ENCODE measurements around the gene IFFO2. TPM values are rescaled to one million over a fixed set of nuclear protein-coding genes. Genes with fewer than 3 reads are reported as not detected.

Gene IFFO2
- total RNA-seq, 1 donor from 2014 or later = 9.8 TPM

GRCh38 chr1:18881642-18882431 lies 74.6 kb downstream of the IFFO2 start:
- no peak for ATAC-seq

DNA sequence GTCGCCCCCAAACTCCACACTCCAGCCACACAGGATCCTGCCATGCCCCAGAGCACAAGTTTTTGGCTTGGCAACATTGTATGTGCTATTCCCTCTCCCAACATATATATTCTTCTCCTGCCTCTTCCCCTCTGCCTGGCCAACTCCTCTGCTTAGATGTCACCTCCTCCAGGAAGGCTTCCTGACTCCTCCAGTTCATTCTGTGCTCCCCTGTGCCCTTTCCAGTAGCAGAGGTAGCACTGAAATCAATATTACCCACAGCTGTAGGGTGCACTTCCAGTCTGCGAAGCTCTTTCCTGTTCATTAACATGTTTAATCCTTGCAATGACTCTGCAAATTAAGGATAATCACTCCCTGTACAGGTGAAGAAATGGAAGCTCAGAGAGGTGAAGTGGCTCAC lies 75.3 kb downstream of the IFFO2 start:
- Histone ChIP-seq H3K9me3 (no peaks in the 10 kb centered on the region), H3K27me3 (ENCODE audit: low read depth) (no peaks in the 10 kb centered on the region), H3K27ac (no peak overlapping the region), H3K4me1 (no peaks in the 10 kb centered on the region), H3K36me3 (peaks cover 10% of the 10 kb centered on the region), H3K4me3 (no peak overlapping the region)
- intact Hi-C loops (cut with DNase I) = no loop called here
- ATAC-seq = no peak
- no peak for DNase-seq
- TF ChIP-seq, protein P1, sequence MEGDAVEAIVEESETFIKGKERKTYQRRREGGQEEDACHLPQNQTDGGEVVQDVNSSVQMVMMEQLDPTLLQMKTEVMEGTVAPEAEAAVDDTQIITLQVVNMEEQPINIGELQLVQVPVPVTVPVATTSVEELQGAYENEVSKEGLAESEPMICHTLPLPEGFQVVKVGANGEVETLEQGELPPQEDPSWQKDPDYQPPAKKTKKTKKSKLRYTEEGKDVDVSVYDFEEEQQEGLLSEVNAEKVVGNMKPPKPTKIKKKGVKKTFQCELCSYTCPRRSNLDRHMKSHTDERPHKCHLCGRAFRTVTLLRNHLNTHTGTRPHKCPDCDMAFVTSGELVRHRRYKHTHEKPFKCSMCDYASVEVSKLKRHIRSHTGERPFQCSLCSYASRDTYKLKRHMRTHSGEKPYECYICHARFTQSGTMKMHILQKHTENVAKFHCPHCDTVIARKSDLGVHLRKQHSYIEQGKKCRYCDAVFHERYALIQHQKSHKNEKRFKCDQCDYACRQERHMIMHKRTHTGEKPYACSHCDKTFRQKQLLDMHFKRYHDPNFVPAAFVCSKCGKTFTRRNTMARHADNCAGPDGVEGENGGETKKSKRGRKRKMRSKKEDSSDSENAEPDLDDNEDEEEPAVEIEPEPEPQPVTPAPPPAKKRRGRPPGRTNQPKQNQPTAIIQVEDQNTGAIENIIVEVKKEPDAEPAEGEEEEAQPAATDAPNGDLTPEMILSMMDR (IDR thresholded peaks at IDR 0.05) = no peak

More at GRCh38 chr1:18881642-18882431, 74.6 kb downstream of the IFFO2 start:
- H3K36me3 ChIP-seq = peaks cover 10% of the 10 kb centered on the region
- intact Hi-C loops (cut with DNase I) = no loop called here
- H3K4me1 ChIP-seq = no peaks in the 10 kb centered on the region
- H3K27ac ChIP-seq = no peak overlapping the region
- TF ChIP-seq, protein P1 (IDR thresholded peaks at IDR 0.05) = no peak
- DNase-seq = no peak
- H3K27me3 ChIP-seq (ENCODE audit: low read depth) = no peaks in the 10 kb centered on the region
- no peak overlapping the region for H3K4me3 ChIP-seq
- no peaks in the 10 kb centered on the region for H3K9me3 ChIP-seq

- Histone ChIP-seq H3K27ac (no peak overlapping the region), H3K4me1 (no peaks in the 10 kb centered on the region), H3K9me3 (no peaks in the 10 kb centered on the region), H3K27me3 (ENCODE audit: low read depth) (no peaks in the 10 kb centered on the region), H3K36me3 (peaks cover 10% of the 10 kb centered on the region), H3K4me3 (no peak overlapping the region)
- intact Hi-C loops (cut with DNase I) = no loop called here
- DNase-seq = no peak
- ATAC-seq = no peak
- TF ChIP-seq, protein P1 (IDR thresholded peaks at IDR 0.05) = no peak
Measured at GRCh38 chr1:18880585-18880984, 75.9 kb downstream of the IFFO2 start.

DNA sequence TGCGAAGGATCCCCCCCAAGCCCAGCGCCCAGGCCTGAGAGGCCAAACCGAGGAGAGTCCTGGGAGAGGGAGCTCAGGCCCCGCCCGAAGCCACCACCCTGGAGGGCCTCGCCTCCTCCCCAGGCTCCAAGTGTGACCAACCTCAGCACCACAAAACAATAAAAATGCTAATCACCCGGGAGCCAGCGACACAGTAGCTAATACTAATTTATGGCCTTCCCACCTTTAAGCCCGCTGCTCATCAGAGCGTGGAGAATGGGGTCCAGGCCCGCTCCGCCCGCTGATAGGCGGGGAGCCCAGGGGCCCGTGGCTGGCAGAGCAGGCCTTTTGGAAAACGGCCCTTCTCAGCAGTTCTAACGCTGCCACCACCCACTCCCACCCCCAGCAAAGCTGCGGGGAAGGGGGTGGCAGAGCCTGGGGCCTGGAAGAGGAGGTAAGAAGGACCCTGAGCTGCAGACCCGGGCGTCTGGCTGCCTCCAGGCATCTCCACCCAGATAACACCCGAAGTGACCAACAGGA lies 76.6 kb downstream of the IFFO2 start:
- H3K36me3 ChIP-seq = peaks cover 10% of the 10 kb centered on the region
- H3K4me1 ChIP-seq = no peaks in the 10 kb centered on the region
- H3K27ac ChIP-seq = no peak overlapping the region
- H3K4me3 ChIP-seq = no peak overlapping the region
- DNase-seq (no peak), ATAC-seq (no peak)
- TF ChIP-seq, protein P1 (IDR thresholded peaks at IDR 0.05) = no peak
- intact Hi-C loops (cut with DNase I) = no loop called here
- H3K9me3 ChIP-seq = no peaks in the 10 kb centered on the region
- no peaks in the 10 kb centered on the region for H3K27me3 ChIP-seq (ENCODE audit: low read depth)

DNA sequence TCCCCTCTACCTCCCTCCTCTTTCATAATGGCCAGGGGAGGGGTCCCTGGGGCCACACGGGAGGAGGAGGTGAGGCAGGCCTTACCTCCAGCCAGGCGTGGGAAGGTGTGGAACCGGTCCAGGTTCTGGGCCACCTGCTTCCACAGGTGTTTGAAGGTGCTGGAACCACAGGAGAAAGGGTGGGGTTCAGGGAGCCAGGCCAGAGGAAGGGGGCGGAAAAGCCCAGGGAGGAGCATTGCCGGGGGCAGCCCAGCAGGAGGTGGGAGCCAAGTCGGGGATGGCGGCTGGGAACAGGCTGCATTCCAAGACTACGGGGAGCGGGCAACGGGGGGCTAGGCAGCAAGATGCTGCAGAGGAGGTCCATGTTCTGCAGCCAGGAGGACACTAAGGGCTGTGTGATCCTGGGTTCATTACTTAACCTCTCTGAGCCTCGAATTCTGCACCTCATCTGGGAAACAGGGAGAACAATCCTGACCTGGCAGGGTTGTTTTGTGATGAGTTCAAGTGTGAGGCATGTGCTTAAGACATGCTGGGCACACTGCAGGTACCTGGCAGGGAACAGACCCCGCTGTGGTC lies 77.2 kb downstream of the IFFO2 start:
- Histone ChIP-seq H3K9me3 (no peaks in the 10 kb centered on the region), H3K36me3 (peaks cover 10% of the 10 kb centered on the region), H3K4me1 (no peaks in the 10 kb centered on the region), H3K27ac (no peak overlapping the region), H3K4me3 (no peak overlapping the region), H3K27me3 (ENCODE audit: low read depth) (no peaks in the 10 kb centered on the region)
- TF ChIP-seq, protein P1 (IDR thresholded peaks at IDR 0.05) = no peak
- intact Hi-C loops (cut with DNase I) = no loop called here
- ATAC-seq (no peak), DNase-seq (no peak)

Data from lower lobe of right lung (tissue), 2 donors.